Measurements from ENCODE around the gene PPP2R3C.

DNA sequence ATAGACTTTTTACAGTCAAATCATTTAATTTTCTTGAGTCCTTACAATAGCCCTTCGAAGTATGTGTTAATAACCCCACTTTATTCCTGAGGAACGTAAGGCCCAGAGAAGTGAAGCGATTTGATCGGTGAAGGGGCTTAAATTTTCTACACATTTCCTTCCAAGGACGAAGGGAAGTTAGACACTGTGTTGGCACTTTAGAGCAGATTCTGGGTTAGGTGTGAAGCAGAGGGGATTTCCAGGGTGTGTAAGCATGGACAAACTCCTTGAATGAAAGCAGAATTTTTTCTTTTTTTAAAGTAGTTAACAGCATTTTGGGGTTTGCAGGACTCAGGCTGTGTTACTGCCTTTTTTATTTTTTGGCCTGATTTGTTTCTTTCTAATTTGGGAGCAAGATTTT, 39.4 kb upstream of the PPP2R3C start:
- TF ChIP-seq EZH2 (IDR thresholded peaks at IDR 0.05; ENCODE audit: low read depth), result no peak
- TF ChIP-seq, protein P1, sequence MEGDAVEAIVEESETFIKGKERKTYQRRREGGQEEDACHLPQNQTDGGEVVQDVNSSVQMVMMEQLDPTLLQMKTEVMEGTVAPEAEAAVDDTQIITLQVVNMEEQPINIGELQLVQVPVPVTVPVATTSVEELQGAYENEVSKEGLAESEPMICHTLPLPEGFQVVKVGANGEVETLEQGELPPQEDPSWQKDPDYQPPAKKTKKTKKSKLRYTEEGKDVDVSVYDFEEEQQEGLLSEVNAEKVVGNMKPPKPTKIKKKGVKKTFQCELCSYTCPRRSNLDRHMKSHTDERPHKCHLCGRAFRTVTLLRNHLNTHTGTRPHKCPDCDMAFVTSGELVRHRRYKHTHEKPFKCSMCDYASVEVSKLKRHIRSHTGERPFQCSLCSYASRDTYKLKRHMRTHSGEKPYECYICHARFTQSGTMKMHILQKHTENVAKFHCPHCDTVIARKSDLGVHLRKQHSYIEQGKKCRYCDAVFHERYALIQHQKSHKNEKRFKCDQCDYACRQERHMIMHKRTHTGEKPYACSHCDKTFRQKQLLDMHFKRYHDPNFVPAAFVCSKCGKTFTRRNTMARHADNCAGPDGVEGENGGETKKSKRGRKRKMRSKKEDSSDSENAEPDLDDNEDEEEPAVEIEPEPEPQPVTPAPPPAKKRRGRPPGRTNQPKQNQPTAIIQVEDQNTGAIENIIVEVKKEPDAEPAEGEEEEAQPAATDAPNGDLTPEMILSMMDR (conservative IDR thresholded peaks at IDR 0.05), result no peak

Measured in PC-9 (cell line).